Mononuclear cell (primary cell): ENCODE measurements around the gene GPR180. TPM values are rescaled to one million over a fixed set of nuclear protein-coding genes. Genes with fewer than 3 reads are reported as not detected.

Experiments
- H3K27me3 ChIP-seq: 2 replicates; pipeline ENCODE4 v1.6.0; 2011; ENCODE audit warnings: low read length, control low read depth; ENCODE audit not compliant: insufficient read depth
- H3K4me1 ChIP-seq: 2 replicates; pipeline ENCODE4 v1.5.1; 2011; ENCODE audit warnings: mild to moderate bottlenecking, low read length, control low read depth; ENCODE audit not compliant: insufficient read depth
- H3K4me3 ChIP-seq: 2 replicates; pipeline ENCODE4 v1.5.1; 2011; ENCODE audit warnings: mild to moderate bottlenecking, low read length, moderate library complexity
- H3K9me3 ChIP-seq: 2 replicates; pipeline ENCODE4 v1.5.1; 2011; ENCODE audit warnings: low read depth, mild to moderate bottlenecking, control low read depth, low read length
- total RNA-seq: library from RNA; depleted of rRNA; stranded (reverse); fragments of >200 nt; gene quantifications from one replicate; pipeline ENCODE4 v1.2.3, GENCODE V29; 2012

The GPR180 gene
- total RNA-seq, 1 donor = 1.8 TPM

GRCh38 chr13:94679614-94680013 lies 78.0 kb downstream of the GPR180 start:
- H3K9me3 ChIP-seq = no peaks in the 10 kb centered on the region
- H3K4me1 ChIP-seq = no peaks in the 10 kb centered on the region
- H3K4me3 ChIP-seq = no peak overlapping the region
- H3K27me3 ChIP-seq = peaks cover 22% of the 10 kb centered on the region

GRCh38 chr13:94682229-94682628 lies 80.6 kb downstream of the GPR180 start:
- no peaks in the 10 kb centered on the region for H3K4me1 ChIP-seq
- no peaks in the 10 kb centered on the region for H3K9me3 ChIP-seq
- H3K4me3 ChIP-seq = no peak overlapping the region
- peaks cover 11% of the 10 kb centered on the region for H3K27me3 ChIP-seq

DNA sequence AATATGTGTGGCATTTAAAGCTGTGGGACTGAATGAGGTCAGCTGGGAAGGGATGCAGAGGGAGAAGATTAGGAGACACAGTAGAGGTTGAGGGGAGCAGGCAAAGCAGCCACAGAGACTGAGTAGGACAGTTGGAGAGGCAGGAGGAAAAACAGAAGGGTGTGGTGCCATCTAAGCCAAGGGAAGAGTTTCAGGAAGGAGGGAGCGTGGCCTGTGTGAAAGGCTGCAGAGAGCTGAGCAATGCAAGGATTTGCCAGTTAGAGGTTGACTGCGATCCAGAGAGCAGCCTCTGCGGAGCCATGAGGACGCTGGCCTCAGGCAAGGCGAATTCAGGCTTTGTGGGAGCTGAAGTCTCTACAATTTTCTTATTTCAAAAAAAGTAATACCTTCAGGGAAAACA lies 81.8 kb downstream of the GPR180 start:
- Histone ChIP-seq H3K4me1 (no peaks in the 10 kb centered on the region), H3K27me3 (peaks cover 3% of the 10 kb centered on the region), H3K9me3 (no peaks in the 10 kb centered on the region), H3K4me3 (no peak overlapping the region)

Other genes with a start within 250 kb of the GPR180 start
- not detected for gene DCT, start 122.2 kb upstream of the GPR180 start, total RNA-seq
- 5.5 TPM for gene TGDS, start 5.7 kb upstream of the GPR180 start, total RNA-seq
- gene SOX21, start 110.7 kb downstream of the GPR180 start, total RNA-seq = not detected